Gastrocnemius medialis (tissue), 4 donors: ENCODE data around the gene EIF4H.

Experiments
- POLR2A ChIP-seq, 2 donors: fragments of 450-650 bp; IDR thresholded peaks; one replicate each; pipeline ENCODE4 v1.6.1; 2017; ENCODE audit warnings: antibody characterized with exemption in 2 of 2, mild to moderate bottlenecking in 2 of 2, moderate library complexity in 2 of 2
- TF ChIP-seq, protein P1 (sequence below), 5 experiments: fragments of 450-650 bp in 3 of 5; fragments of 200-600 bp in 2 of 5; sonication (generic) in 2 of 5; IDR thresholded peaks in 4 of 5; conservative IDR thresholded peaks in 1 of 5; 1 replicate in 4 of 5; 2 replicates in 1 of 5; pipeline ENCODE4 v1.5.1; 2016 to 2019; ENCODE audit warnings: antibody characterized with exemption in 5 of 5, mild to moderate bottlenecking in 3 of 5, moderate library complexity in 3 of 5

DNA sequence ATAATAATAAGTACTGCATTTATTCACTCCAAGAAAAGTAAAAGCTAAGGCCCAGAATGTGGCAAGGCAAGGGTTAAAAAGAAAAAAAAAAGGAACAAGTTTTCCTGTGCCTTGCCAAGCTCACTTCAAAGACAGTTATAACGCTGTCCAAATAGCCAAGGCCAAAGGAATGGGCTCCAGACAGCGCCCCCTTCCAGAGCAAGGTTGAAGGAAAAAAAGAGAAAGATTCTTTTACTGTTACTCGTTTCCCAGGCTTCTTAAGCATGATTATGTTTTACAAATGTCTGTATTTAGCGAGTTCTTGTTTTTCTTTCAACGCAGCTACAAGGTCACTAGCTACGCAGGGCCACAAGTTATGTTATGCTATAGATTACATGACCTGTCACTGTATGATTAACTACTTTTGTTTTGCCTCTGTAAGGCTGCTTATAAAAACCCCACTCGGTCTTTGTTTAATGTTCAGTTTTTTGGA, 9.1 kb upstream of the EIF4H start:
- TF ChIP-seq, protein P1, sequence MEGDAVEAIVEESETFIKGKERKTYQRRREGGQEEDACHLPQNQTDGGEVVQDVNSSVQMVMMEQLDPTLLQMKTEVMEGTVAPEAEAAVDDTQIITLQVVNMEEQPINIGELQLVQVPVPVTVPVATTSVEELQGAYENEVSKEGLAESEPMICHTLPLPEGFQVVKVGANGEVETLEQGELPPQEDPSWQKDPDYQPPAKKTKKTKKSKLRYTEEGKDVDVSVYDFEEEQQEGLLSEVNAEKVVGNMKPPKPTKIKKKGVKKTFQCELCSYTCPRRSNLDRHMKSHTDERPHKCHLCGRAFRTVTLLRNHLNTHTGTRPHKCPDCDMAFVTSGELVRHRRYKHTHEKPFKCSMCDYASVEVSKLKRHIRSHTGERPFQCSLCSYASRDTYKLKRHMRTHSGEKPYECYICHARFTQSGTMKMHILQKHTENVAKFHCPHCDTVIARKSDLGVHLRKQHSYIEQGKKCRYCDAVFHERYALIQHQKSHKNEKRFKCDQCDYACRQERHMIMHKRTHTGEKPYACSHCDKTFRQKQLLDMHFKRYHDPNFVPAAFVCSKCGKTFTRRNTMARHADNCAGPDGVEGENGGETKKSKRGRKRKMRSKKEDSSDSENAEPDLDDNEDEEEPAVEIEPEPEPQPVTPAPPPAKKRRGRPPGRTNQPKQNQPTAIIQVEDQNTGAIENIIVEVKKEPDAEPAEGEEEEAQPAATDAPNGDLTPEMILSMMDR (IDR thresholded peaks at IDR 0.05 in 4 of 5, conservative IDR thresholded peaks at IDR 0.05 in 1 of 5): no peak
- no peak for TF ChIP-seq POLR2A (IDR thresholded peaks at IDR 0.05)
